H1 (cell line): ENCODE data around the gene CHAC1. TPM values are rescaled to one million over a fixed set of nuclear protein-coding genes. Genes with fewer than 3 reads are reported as not detected.

Experiments used
- CTCF ChIA-PET: fragments of 300-600 bp; sonication (Branson Sonifier 250); formaldehyde crosslinking; loops from one replicate; lab custom pipeline; 2021; ENCODE audit not compliant: partially characterized antibody; lab: Charles Lee
- POLR2A ChIA-PET: fragments of 300-600 bp; sonication (Branson Sonifier 250); formaldehyde crosslinking; loops from one replicate; lab custom pipeline; 2021; ENCODE audit warnings: inconsistent platforms; ENCODE audit not compliant: partially characterized antibody; lab: Charles Lee
- DNase-seq, 2 experiments: peaks; one replicate each; pipeline versions ENCODE4 v3.0.0 to v3.0.0-alpha.2; 2010 to 2022; ENCODE audit warnings: low spot score in 2 of 2, low read depth in 1 of 2, mixed read lengths in 1 of 2
- FAIRE-seq: peaks from 2 replicates; lab custom pipeline; 2011; peaks lifted over from hg19 to GRCh38; lab: Jason Lieb, UNC
- H2AFZ ChIP-seq: 2 replicates; pipeline ENCODE4 v1.8.1; 2012; ENCODE audit warnings: low read length, inconsistent platforms
- H2AK5ac ChIP-seq: 2 replicates; pipeline ENCODE4 v1.6.1; 2013; ENCODE audit warnings: low read depth, low read length
- H2BK120ac ChIP-seq: replicated peaks from 2 replicates; pipeline ENCODE3; 2013; ENCODE audit warnings: low read depth, low read length, inconsistent platforms
- H2BK12ac ChIP-seq: 2 replicates; pipeline ENCODE4 v1.6.1; 2013; ENCODE audit warnings: low read depth, low read length
- H2BK15ac ChIP-seq: 2 replicates; pipeline ENCODE4 v1.6.1; 2013; ENCODE audit warnings: low read length
- H2BK20ac ChIP-seq: 2 replicates; pipeline ENCODE4 v1.6.1; 2013; ENCODE audit warnings: low read length
- H2BK5ac ChIP-seq: 2 replicates; pipeline ENCODE4 v1.6.1; 2013; ENCODE audit warnings: low read depth, low read length
- H3K14ac ChIP-seq: 2 replicates; pipeline ENCODE4 v1.6.1; 2013; ENCODE audit warnings: inconsistent platforms; ENCODE audit not compliant: insufficient read length
- H3K18ac ChIP-seq: 2 replicates; pipeline ENCODE4 v1.6.1; 2013; ENCODE audit warnings: low read length; ENCODE audit errors: extremely low read depth
- H3K23ac ChIP-seq: 2 replicates; pipeline ENCODE4 v1.6.1; 2013; ENCODE audit warnings: inconsistent platforms; ENCODE audit not compliant: insufficient read length
- H3K23me2 ChIP-seq: 2 replicates; pipeline ENCODE4 v1.6.1; 2013; ENCODE audit warnings: low read depth, low read length
- H3K27ac ChIP-seq: 2 replicates; pipeline ENCODE4 v1.6.1; 2011; ENCODE audit warnings: low read depth, low read length, inconsistent platforms
- H3K27me3 ChIP-seq, 4 experiments: replicated peaks in 1 of 4; 1 replicate in 1 of 4; 2 replicates in 3 of 4; pipeline versions ENCODE4 v1.6.1 to v1.8.1; 2011 to 2013; ENCODE audit warnings: low read length in 3 of 4, mild to moderate bottlenecking in 3 of 4, inconsistent platforms in 2 of 4, mixed read lengths in 2 of 4, moderate library complexity in 1 of 4; ENCODE audit not compliant: control insufficient read depth in 3 of 4, insufficient read depth in 3 of 4; ENCODE audit errors: extremely low read depth in 1 of 4
- H3K36me3 ChIP-seq, 4 experiments: 2 replicates each; pipeline versions ENCODE4 v1.6.1 to v1.8.1; 2011 to 2013; ENCODE audit warnings: mild to moderate bottlenecking in 4 of 4, low read length in 3 of 4, moderate library complexity in 2 of 4, control low read depth in 1 of 4, inconsistent platforms in 1 of 4; ENCODE audit not compliant: insufficient read depth in 4 of 4, control insufficient read depth in 2 of 4
- H3K4ac ChIP-seq: replicated peaks from 2 replicates; pipeline ENCODE3; 2013; ENCODE audit warnings: low read length, low read depth, mixed read lengths, inconsistent platforms; ENCODE audit not compliant: insufficient read length
- H3K4me1 ChIP-seq, 4 experiments: replicated peaks in 1 of 4; 1 replicate in 1 of 4; 2 replicates in 3 of 4; pipeline versions ENCODE4 v1.6.1 to v1.8.1; 2011 to 2013; ENCODE audit warnings: low read length in 3 of 4, inconsistent platforms in 2 of 4, mixed read lengths in 1 of 4; ENCODE audit not compliant: insufficient read depth in 4 of 4, control insufficient read depth in 3 of 4
- H3K4me2 ChIP-seq, 2 experiments: 2 replicates each; pipeline versions ENCODE4 v1.6.1 to v1.8.1; 2011 to 2013; ENCODE audit warnings: low read depth in 2 of 2, low read length in 2 of 2, control low read depth in 1 of 2, inconsistent platforms in 1 of 2, mild to moderate bottlenecking in 1 of 2; ENCODE audit not compliant: insufficient read depth in 1 of 2
- H3K4me3 ChIP-seq, 4 experiments: fragments of 200-600, 300-600 bp in 1 of 4; sonication (generic), shearing (Covaris generic), sonication (Bioruptor Twin) in 1 of 4; 2 replicates each; pipeline versions ENCODE4 v1.5.1 to v1.8.1; 2011 to 2016; ENCODE audit warnings: low read length in 4 of 4, low read depth in 3 of 4, control low read depth in 2 of 4, inconsistent platforms in 2 of 4, mild to moderate bottlenecking in 2 of 4, mixed read lengths in 1 of 4, moderate library complexity in 1 of 4; ENCODE audit not compliant: insufficient read depth in 2 of 4; ENCODE audit errors: extremely low read depth in 1 of 4
- H3K56ac ChIP-seq: replicated peaks from 2 replicates; pipeline ENCODE3; 2013; ENCODE audit warnings: low read depth, mild to moderate bottlenecking, mixed read lengths, low read length, inconsistent platforms; ENCODE audit not compliant: insufficient read length
- H3K79me1 ChIP-seq: 2 replicates; pipeline ENCODE4 v1.6.1; 2013; ENCODE audit warnings: low read depth, low read length, control low read depth
- H3K79me2 ChIP-seq, 2 experiments: 2 replicates each; pipeline versions ENCODE4 v1.6.1 to v1.8.1; 2012 to 2013; ENCODE audit warnings: low read length in 2 of 2, mild to moderate bottlenecking in 2 of 2, inconsistent platforms in 1 of 2; ENCODE audit not compliant: insufficient read depth in 2 of 2, control insufficient read depth in 1 of 2
- H3K9ac ChIP-seq, 4 experiments: replicated peaks in 1 of 4; 1 replicate in 1 of 4; 2 replicates in 3 of 4; pipeline versions ENCODE4 v1.6.1 to v1.8.1; 2011 to 2013; ENCODE audit warnings: low read depth in 3 of 4, low read length in 3 of 4, control low read depth in 2 of 4, mild to moderate bottlenecking in 2 of 4, moderate library complexity in 2 of 4, inconsistent platforms in 1 of 4; ENCODE audit errors: extremely low read depth in 1 of 4
- H3K9me3 ChIP-seq, 2 experiments: 2 replicates each; pipeline versions ENCODE4 v1.6.1 to v1.8.1; 2012 to 2013; ENCODE audit warnings: mild to moderate bottlenecking in 2 of 2, moderate library complexity in 2 of 2, control low read depth in 1 of 2, inconsistent platforms in 1 of 2, low read depth in 1 of 2, low read length in 1 of 2, mixed read lengths in 1 of 2; ENCODE audit not compliant: insufficient read depth in 2 of 2
- H4K20me1 ChIP-seq, 2 experiments: replicated peaks in 1 of 2; 2 replicates each; pipeline versions ENCODE3 to v1.8.1; 2011 to 2013; ENCODE audit warnings: inconsistent platforms in 2 of 2, low read length in 2 of 2, mild to moderate bottlenecking in 1 of 2; ENCODE audit not compliant: insufficient read depth in 2 of 2, control insufficient read depth in 1 of 2
- H4K5ac ChIP-seq: 2 replicates; pipeline ENCODE4 v1.6.1; 2013; ENCODE audit warnings: low read length, low read depth, mixed read lengths, inconsistent platforms; ENCODE audit not compliant: insufficient read length
- H4K8ac ChIP-seq: 2 replicates; pipeline ENCODE4 v1.8.0; 2013; ENCODE audit warnings: mild to moderate bottlenecking, moderate library complexity, low read length, inconsistent platforms; ENCODE audit not compliant: insufficient read depth; ENCODE audit errors: extremely low read depth
- H4K91ac ChIP-seq: replicated peaks from 2 replicates; pipeline ENCODE3; 2013; ENCODE audit warnings: low read length, mixed read lengths, inconsistent platforms; ENCODE audit not compliant: insufficient read length
- BACH1 ChIP-seq: IDR thresholded peaks from 2 replicates; pipeline ENCODE4 v1.6.1; 2012; ENCODE audit warnings: low read length, improper control_type of control experiment
- CTCF ChIP-seq, 3 experiments: IDR thresholded peaks; 1 replicate in 2 of 3; 2 replicates in 1 of 3; pipeline versions ENCODE4 v1.5.1 to v1.6.1; 2011; ENCODE audit warnings: low read length in 3 of 3, mild to moderate bottlenecking in 3 of 3, inconsistent platforms in 2 of 3, low read depth in 1 of 3, moderate library complexity in 1 of 3; ENCODE audit not compliant: insufficient read depth in 1 of 3; ENCODE audit errors: control extremely low read depth in 1 of 3
- HDAC6 ChIP-seq: IDR thresholded peaks from one replicate; pipeline ENCODE4 v1.7.1; 2012; ENCODE audit warnings: low read depth, mild to moderate bottlenecking, inconsistent platforms, low read length, moderate library complexity
- JUN ChIP-seq: IDR thresholded peaks from 2 replicates; pipeline ENCODE4 v1.6.1; 2011; ENCODE audit warnings: low read depth, mild to moderate bottlenecking, improper control_type of control experiment, low read length
- KDM1A ChIP-seq: fragments of 200-600, 300-600 bp; sonication (generic); IDR thresholded peaks from 2 replicates; pipeline ENCODE4 v1.7.1; 2016; ENCODE audit warnings: mild to moderate bottlenecking, low read length, borderline replicate concordance
- TAF7 ChIP-seq: optimal IDR thresholded peaks from 2 replicates; pipeline ENCODE3; 2011; ENCODE audit warnings: low read depth, mild to moderate bottlenecking, inconsistent platforms, low read length, moderate library complexity, borderline replicate concordance
- WGBS, 2 experiments: shearing (Covaris generic) in 1 of 2; methylation state at CpG; one replicate each; pipeline versions ENCODE4 v1.1.6 to v1.1.7; 2013 to 2015; ENCODE audit warnings: low lambda C conversion rate in 2 of 2, mixed read lengths in 2 of 2, inconsistent platforms in 1 of 2, low coverage in 1 of 2, missing lambda C conversion rate in 1 of 2; ENCODE audit not compliant: insufficient replicate concordance in 2 of 2, insufficient coverage in 1 of 2, insufficient read length in 1 of 2; ENCODE audit errors: extremely low coverage in 1 of 2, missing lambda C conversion rate in 1 of 2; 5-methylcytosine and 5-hydroxymethylcytosine counted together
- polyA plus RNA-seq, 7 experiments: library from polyadenylated mRNA; depleted of rRNA in 3 of 7; stranded (reverse) in 5 of 7; unstranded in 2 of 7; fragments of >200 nt in 5 of 7; fragments of 200-250 nt in 2 of 7; gene quantifications; 1 replicate in 5 of 7; 2 replicates in 1 of 7; 4 replicates in 1 of 7; pipeline versions ENCODE4 v1.2.1 to v1.2.3, GENCODE V29; 2011 to 2013; ENCODE audit warnings: missing spikeins in 2 of 7, mixed read lengths in 2 of 7
- total RNA-seq: library from RNA; stranded (reverse); fragmentation: NEBNext Ultra II Directional; extraction: Animal tissue kit (Norgen Biotek cat#: 25700); gene quantifications from 2 replicates; pipeline ENCODE4 v1.2.1, GENCODE V29; 2021

Gene CHAC1
- total and polyA plus RNA-seq, 2 of the 8 experiments (the other 6 are each of a cell fraction or from before 2014, with no cell fraction given), result 34.3 to 159 TPM

GRCh38 chr15:40931300-40932142, 21.8 kb upstream of the CHAC1 start:
- no peak overlapping the region for H2BK15ac ChIP-seq
- no peak overlapping the region for H3K14ac ChIP-seq
- no peak overlapping the region for H3K27ac ChIP-seq
- H3K4me3 ChIP-seq, result peak overlapping the region in 1 of 4 experiments; percentile 71; a peak in 1 of 8 replicates
- no peak overlapping the region for H2BK120ac ChIP-seq
- peaks cover 44 to 79% (median 67%) of the 10 kb centered on the region in 4 experiments for H3K27me3 ChIP-seq
- H2BK12ac ChIP-seq, result peak overlapping the region; percentile 68; the same call in 1 of the 2 replicates
- H3K23me2 ChIP-seq, result peaks cover 21% of the 10 kb centered on the region; the same call in 1 of the 2 replicates
- H3K36me3 ChIP-seq, result no peaks in the 10 kb centered on the region
- H3K9me3 ChIP-seq, result no peaks in the 10 kb centered on the region
- 80% methylated on average over 16 of the region's 16 CpGs; no CpG with 5 or more reads in 1 of the 2 experiments for WGBS, 2 experiments
- no peak overlapping the region for H3K18ac ChIP-seq
- H3K79me1 ChIP-seq, result no peaks in the 10 kb centered on the region
- no peaks in the 10 kb centered on the region for H3K79me2 ChIP-seq
- H3K4me2 ChIP-seq, result peak overlapping the region; percentile 87 to 97; a peak in 2 of 4 replicates
- POLR2A ChIA-PET, result interaction anchor here (1.1 to 43.8 kb wide), 5 partner anchors 13 to 493 kb away, joined by 3 to 1505 read pairs (median 73); partner anchors contain the start of gene CHAC1
- no peak for DNase-seq
- no peak overlapping the region for H3K23ac ChIP-seq
- no peak overlapping the region for H2BK20ac ChIP-seq
- no peak overlapping the region for H2AFZ ChIP-seq
- H4K20me1 ChIP-seq, result peaks cover 2 to 19% of the 10 kb centered on the region in 2 experiments
- H3K56ac ChIP-seq, result no peak overlapping the region
- FAIRE-seq, result no peak
- no peak for TF ChIP-seq HDAC6
- no peak for TF ChIP-seq KDM1A
- no peak for TF ChIP-seq BACH1
- peak in 1 of 3 experiments; percentile 29; a peak in 1 of 4 replicates for TF ChIP-seq CTCF (IDR thresholded peaks at IDR 0.05; ENCODE audit: control extremely low read depth in 1 of 3, insufficient read depth in 1 of 3, low read depth in 1 of 3, low read length in 3 of 3)
- no peak for TF ChIP-seq TAF7
- no peak for TF ChIP-seq JUN
- H3K4ac ChIP-seq, result no peak overlapping the region
- H2BK5ac ChIP-seq, result no peak overlapping the region
- H4K5ac ChIP-seq, result no peak overlapping the region
- CTCF ChIA-PET, result interaction anchor here (0.8 to 33.1 kb wide), 16 partner anchors 7 to 181 kb away, joined by 3 to 619 read pairs (median 10); partner anchors contain the start of genes CHAC1, DLL4, DNAJC17 and VPS18
- no peak overlapping the region for H3K9ac ChIP-seq
- H4K91ac ChIP-seq, result no peak overlapping the region
- H4K8ac ChIP-seq, result no peak overlapping the region
- peaks cover 3 to 28% (median 13%) of the 10 kb centered on the region in 4 experiments for H3K4me1 ChIP-seq
- H2AK5ac ChIP-seq, result no peak overlapping the region
